ENCODE results near the gene PAQR7.

DNA sequence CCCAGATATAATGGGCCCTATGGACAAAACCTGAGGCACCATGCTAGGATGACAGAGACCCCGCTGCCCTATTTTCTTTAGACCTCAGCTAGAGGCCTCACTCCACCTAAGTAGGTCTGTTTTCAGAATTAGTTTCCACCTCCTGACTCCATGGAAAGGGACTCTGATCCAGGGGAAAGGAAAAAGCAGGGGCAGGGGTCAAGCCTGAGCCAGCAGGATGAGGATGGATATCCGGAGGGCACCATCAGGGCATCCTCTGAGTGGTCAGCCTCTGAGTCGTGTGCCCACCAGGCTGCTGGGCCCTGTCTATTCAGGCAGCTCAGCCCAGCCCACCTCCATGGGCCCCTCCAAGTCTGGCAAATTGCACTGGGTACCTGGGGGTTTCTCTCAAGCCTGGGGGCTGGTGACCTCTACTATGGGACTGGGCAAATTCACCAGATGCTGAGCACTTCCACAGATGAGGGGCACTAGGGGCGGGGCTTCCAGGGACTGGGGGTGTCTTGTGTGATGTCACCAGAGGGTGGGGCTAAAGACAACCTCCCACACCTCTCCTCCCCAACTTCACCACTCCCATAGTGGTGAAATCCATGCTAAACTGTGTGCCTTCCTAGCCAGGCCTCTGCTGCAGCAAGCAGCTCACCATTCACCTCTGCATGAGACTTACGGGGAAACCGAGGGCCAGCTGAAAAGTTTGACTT, 5.5 kb downstream of the PAQR7 start:
- TF ChIP-seq, protein P1, sequence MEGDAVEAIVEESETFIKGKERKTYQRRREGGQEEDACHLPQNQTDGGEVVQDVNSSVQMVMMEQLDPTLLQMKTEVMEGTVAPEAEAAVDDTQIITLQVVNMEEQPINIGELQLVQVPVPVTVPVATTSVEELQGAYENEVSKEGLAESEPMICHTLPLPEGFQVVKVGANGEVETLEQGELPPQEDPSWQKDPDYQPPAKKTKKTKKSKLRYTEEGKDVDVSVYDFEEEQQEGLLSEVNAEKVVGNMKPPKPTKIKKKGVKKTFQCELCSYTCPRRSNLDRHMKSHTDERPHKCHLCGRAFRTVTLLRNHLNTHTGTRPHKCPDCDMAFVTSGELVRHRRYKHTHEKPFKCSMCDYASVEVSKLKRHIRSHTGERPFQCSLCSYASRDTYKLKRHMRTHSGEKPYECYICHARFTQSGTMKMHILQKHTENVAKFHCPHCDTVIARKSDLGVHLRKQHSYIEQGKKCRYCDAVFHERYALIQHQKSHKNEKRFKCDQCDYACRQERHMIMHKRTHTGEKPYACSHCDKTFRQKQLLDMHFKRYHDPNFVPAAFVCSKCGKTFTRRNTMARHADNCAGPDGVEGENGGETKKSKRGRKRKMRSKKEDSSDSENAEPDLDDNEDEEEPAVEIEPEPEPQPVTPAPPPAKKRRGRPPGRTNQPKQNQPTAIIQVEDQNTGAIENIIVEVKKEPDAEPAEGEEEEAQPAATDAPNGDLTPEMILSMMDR (IDR thresholded peaks at IDR 0.05; ENCODE audit: poor library complexity, severe bottlenecking): no peak
- TF ChIP-seq RAD21 (conservative IDR thresholded peaks at IDR 0.05): no peak
- TF ChIP-seq TAF1 (IDR thresholded peaks at IDR 0.05; ENCODE audit: low read depth): no peak
- TF ChIP-seq, protein P2, sequence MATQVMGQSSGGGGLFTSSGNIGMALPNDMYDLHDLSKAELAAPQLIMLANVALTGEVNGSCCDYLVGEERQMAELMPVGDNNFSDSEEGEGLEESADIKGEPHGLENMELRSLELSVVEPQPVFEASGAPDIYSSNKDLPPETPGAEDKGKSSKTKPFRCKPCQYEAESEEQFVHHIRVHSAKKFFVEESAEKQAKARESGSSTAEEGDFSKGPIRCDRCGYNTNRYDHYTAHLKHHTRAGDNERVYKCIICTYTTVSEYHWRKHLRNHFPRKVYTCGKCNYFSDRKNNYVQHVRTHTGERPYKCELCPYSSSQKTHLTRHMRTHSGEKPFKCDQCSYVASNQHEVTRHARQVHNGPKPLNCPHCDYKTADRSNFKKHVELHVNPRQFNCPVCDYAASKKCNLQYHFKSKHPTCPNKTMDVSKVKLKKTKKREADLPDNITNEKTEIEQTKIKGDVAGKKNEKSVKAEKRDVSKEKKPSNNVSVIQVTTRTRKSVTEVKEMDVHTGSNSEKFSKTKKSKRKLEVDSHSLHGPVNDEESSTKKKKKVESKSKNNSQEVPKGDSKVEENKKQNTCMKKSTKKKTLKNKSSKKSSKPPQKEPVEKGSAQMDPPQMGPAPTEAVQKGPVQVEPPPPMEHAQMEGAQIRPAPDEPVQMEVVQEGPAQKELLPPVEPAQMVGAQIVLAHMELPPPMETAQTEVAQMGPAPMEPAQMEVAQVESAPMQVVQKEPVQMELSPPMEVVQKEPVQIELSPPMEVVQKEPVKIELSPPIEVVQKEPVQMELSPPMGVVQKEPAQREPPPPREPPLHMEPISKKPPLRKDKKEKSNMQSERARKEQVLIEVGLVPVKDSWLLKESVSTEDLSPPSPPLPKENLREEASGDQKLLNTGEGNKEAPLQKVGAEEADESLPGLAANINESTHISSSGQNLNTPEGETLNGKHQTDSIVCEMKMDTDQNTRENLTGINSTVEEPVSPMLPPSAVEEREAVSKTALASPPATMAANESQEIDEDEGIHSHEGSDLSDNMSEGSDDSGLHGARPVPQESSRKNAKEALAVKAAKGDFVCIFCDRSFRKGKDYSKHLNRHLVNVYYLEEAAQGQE (IDR thresholded peaks at IDR 0.05; ENCODE audit: borderline replicate concordance): no peak
- no peak for TF ChIP-seq MXI1 (conservative IDR thresholded peaks at IDR 0.05; ENCODE audit: poor library complexity, severe bottlenecking)
- no peak for TF ChIP-seq EP300 (conservative IDR thresholded peaks at IDR 0.05; ENCODE audit: poor library complexity, severe bottlenecking)
